CD4-positive, alpha-beta T cell (primary cell): Measurements from ENCODE around the gene PSMB3. TPM values are rescaled to one million over a fixed set of nuclear protein-coding genes. Genes with fewer than 3 reads are reported as not detected.

Experiments used
- ATAC-seq: fragments of 200-7000 bp; cut with Tn5 transposase; one replicate; pipeline ENCODE4 v1.10.0; 2022; ENCODE audit warnings: mild to moderate bottlenecking; ENCODE audit not compliant: poor library complexity
- CTCF ChIA-PET: fragments of 350-600 bp; sonication (Branson Sonifier 250); formaldehyde crosslinking; loops from one replicate; lab custom pipeline; 2021; ENCODE audit warnings: antibody characterized with exemption, inconsistent platforms; lab: Charles Lee
- POLR2A ChIA-PET: fragments of 350-600 bp; sonication (Branson Sonifier 250); formaldehyde crosslinking; loops from one replicate; lab custom pipeline; 2021; ENCODE audit warnings: antibody characterized with exemption, inconsistent platforms; lab: Charles Lee
- DNase-seq, 14 experiments: peaks; one replicate each; pipeline ENCODE4 v3.0.0-alpha.2; 2013 to 2020; ENCODE audit warnings: mixed read lengths in 2 of 14
- H3K27ac ChIP-seq, 2 donors: one replicate each; pipeline versions ENCODE4 v1.5.1 to v1.7.0; 2013; ENCODE audit warnings: low read length in 2 of 2, low read depth in 1 of 2, mild to moderate bottlenecking in 1 of 2
- H3K27me3 ChIP-seq, 2 experiments: 1 replicate in 1 of 2; 2 replicates in 1 of 2; pipeline versions ENCODE4 v1.6.1 to v1.7.0; 2013; ENCODE audit warnings: low read length in 2 of 2, control low read depth in 1 of 2, mild to moderate bottlenecking in 1 of 2, moderate library complexity in 1 of 2; ENCODE audit not compliant: insufficient read depth in 2 of 2, control insufficient read depth in 1 of 2
- H3K36me3 ChIP-seq: one replicate; pipeline ENCODE4 v1.6.1; 2013; ENCODE audit warnings: low read length, control low read depth; ENCODE audit not compliant: insufficient read depth
- H3K4me1 ChIP-seq: one replicate; pipeline ENCODE4 v1.6.1; 2013; ENCODE audit warnings: low read length, control low read depth; ENCODE audit not compliant: insufficient read depth
- H3K4me3 ChIP-seq: one replicate; pipeline ENCODE4 v1.5.1; 2013; ENCODE audit warnings: mild to moderate bottlenecking, low read length, moderate library complexity
- H3K9me3 ChIP-seq, 2 experiments: 1 replicate in 1 of 2; 2 replicates in 1 of 2; pipeline versions ENCODE4 v1.6.1 to v1.7.0; 2013; ENCODE audit warnings: low read length in 2 of 2, mild to moderate bottlenecking in 2 of 2, control low read depth in 1 of 2, moderate library complexity in 1 of 2; ENCODE audit not compliant: control insufficient read depth in 1 of 2, insufficient read depth in 1 of 2
- H3K27ac Mint-ChIP-seq: one replicate; pipeline ENCODE4 v1.8.0; 2020; ENCODE audit warnings: mixed read lengths
- H3K27me3 Mint-ChIP-seq: one replicate; pipeline ENCODE4 v1.8.0; 2021; ENCODE audit warnings: mixed read lengths
- H3K36me3 Mint-ChIP-seq: one replicate; pipeline ENCODE4 v1.8.0; 2021; ENCODE audit warnings: low read depth, mixed read lengths
- H3K4me1 Mint-ChIP-seq: one replicate; pipeline ENCODE4 v1.8.0; 2021; ENCODE audit warnings: low read depth, mixed read lengths
- H3K4me3 Mint-ChIP-seq: one replicate; pipeline ENCODE4 v1.8.0; 2020; ENCODE audit warnings: mild to moderate bottlenecking, mixed read lengths
- H3K9me3 Mint-ChIP-seq: one replicate; pipeline ENCODE4 v1.8.0; 2020; ENCODE audit warnings: mixed read lengths
- CTCF ChIP-seq: fragments of 200-600 bp; IDR thresholded peaks from one replicate; pipeline ENCODE4 v1.8.0; 2022; ENCODE audit warnings: antibody characterized with exemption, mild to moderate bottlenecking
- intact Hi-C, 2 experiments: fragments of 100-400 bp; cut with DNase I in 1 of 2; cut with micrococcal nuclease in 1 of 2; formaldehyde crosslinking; loops; one replicate each; pipeline versions ENCODE4 v1.15.1 to v1.9.0; 2023 to 2025; cut with DNase I, micrococcal nuclease
- total RNA-seq, 174 experiments: library from RNA in 2 of 174; stranded (reverse) in 2 of 174; gene quantifications; one replicate each; pipeline ENCODE4 v1.2.3 and lab custom pipeline; 2021 to 2026

PSMB3 gene
- total RNA-seq, 2 experiments from 2014 or later: 46.6 to 55.0 TPM

DNA sequence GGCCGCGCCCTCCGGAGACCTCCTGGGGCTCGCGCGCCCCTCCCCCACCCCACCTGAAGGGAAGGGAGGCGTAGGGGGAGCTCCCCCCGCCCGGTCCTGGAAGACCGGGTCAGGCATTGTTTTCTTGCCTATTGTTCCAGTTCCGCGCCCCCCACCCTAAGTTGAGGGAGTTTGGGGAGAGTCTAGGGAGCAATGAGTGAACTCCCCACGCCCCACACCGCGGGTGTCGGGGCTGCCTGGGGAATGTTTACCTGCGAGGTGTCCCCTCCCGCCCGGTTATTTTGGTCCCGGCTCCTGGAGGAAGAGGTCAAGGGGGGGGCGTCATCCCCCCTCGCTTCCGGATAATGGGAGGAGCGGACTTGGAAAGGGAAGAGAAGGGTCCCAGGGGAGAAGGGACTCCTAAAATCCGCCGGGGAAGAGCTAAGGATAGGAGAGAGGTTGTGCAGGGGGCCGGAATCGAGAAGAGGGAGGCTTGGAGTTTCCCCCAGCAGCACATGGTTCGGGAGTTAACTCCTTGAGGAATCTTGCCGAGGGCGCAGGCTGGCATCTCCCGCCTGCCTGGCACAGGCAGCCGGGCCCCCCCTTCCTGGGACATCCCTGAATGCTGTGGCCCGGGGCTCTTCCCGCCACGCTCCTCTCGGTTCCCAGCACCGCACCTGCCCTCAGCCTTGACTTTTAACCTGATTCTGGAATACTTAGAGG is 46.6 kb upstream of the PSMB3 start:
- H3K9me3 ChIP-seq: no peaks in the 10 kb centered on the region
- H3K4me1 ChIP-seq: peaks cover 82% of the 10 kb centered on the region
- no peak for TF ChIP-seq CTCF
- peak overlapping the region; percentile 94 for H3K4me3 ChIP-seq
- Mint-ChIP-seq H3K4me3 (peak overlapping the region; percentile 98), H3K9me3 (no peaks in the 10 kb centered on the region), H3K27me3 (no peaks in the 10 kb centered on the region), H3K27ac (peak overlapping the region; percentile 88), H3K36me3 (peaks cover 78% of the 10 kb centered on the region), H3K4me1 (peaks cover 69% of the 10 kb centered on the region)
- H3K27me3 ChIP-seq: no peaks in the 10 kb centered on the region
- intact Hi-C loops: loop anchor here (1.0 to 2.0 kb wide), 2 partner anchors 22 to 47 kb away; partner anchors contain the start of gene PSMB3 (in 2 of the 2)
- POLR2A ChIA-PET: interaction anchor here (1.0 to 7.0 kb wide), 12 partner anchors 11 to 447 kb away, joined by 3 to 180 read pairs (median 6); partner anchors contain the start of genes CISD3, EPOP, LASP1 and PIP4K2B
- peaks cover 33% of the 10 kb centered on the region for H3K36me3 ChIP-seq
- CTCF ChIA-PET: interaction anchor here (0.9 to 1.8 kb wide), 7 partner anchors 22 to 47 kb away, joined by 3 to 10 read pairs (median 3); partner anchors contain the start of gene PSMB3
- peak overlapping the region; percentile 72 to 74 for H3K27ac ChIP-seq
- ATAC-seq: no peak
- peak in 6 of 14 experiments; percentile 25 to 60 (median 38) for DNase-seq

- Mint-ChIP-seq H3K36me3 (peaks cover 81% of the 10 kb centered on the region), H3K27ac (peak overlapping the region; percentile 88), H3K4me1 (peaks cover 70% of the 10 kb centered on the region), H3K4me3 (peak overlapping the region; percentile 98), H3K27me3 (no peaks in the 10 kb centered on the region), H3K9me3 (no peaks in the 10 kb centered on the region)
- DNase-seq (peak in 6 of 14 experiments; percentile 28 to 68 (median 52)), ATAC-seq (no peak)
- Histone ChIP-seq H3K27ac (peak overlapping the region; percentile 72 to 74), H3K36me3 (peaks cover 40% of the 10 kb centered on the region), H3K27me3 (no peaks in the 10 kb centered on the region), H3K9me3 (no peaks in the 10 kb centered on the region), H3K4me1 (peaks cover 82% of the 10 kb centered on the region), H3K4me3 (peak overlapping the region; percentile 94)
- ChIA-PET POLR2A (interaction anchor here (0.6 to 7.0 kb wide), 11 partner anchors 10 to 165 kb away, joined by 3 to 180 read pairs (median 4); partner anchors contain the start of genes CISD3, EPOP, PSMB3 and RPL23), CTCF (interaction anchor here (0.9 to 1.8 kb wide), 7 partner anchors 21 to 149 kb away, joined by 3 to 10 read pairs (median 3); partner anchors contain the start of gene PSMB3)
- no peak for TF ChIP-seq CTCF
- intact Hi-C loops: loop anchor here in 1 of 2 experiments (1.0 kb wide), 1 partner anchor 22 kb away; no protein-coding TSS in a partner anchor
Measured at GRCh38 chr17:38706505-38707216, 45.9 kb upstream of the PSMB3 start.

DNA sequence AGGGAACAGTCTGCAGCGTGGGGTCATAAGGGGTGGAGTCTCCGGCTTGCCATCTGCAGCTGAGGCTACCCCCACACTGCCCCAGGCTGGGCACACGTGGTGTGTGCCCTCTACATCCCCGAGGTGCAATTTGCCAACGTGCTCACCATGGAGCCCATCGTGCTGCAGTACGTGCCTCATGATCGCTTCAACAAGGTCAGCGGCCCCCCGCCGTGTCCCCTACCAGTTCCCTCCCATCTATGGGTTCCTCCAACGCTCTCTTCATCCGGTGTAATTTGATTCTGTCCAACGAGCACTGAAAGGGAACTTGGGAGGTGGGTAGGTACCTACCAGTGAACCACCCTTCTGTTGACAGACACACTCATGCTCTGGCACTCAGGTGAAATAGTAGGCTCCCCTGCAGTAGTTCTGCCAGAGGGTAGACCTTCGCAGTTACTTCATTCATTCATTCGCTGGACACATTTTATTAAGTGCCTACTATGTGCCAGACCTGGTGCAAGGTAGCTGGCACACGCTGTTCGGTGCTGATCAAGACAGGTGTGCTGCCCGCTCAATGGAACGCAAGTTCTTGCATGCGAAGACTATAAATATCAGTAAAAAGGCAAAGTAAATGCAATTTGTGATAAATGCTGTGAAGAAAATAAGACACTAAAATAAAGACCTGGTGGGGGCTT is 44.7 kb upstream of the PSMB3 start:
- ChIA-PET CTCF (interaction anchor here (1.4 to 1.8 kb wide), 3 partner anchors 20 to 31 kb away, joined by 3 to 10 read pairs (median 4); no protein-coding TSS in a partner anchor), POLR2A (interaction anchor here (3.9 to 7.0 kb wide), 2 partner anchors 9 to 20 kb away, joined by 42 to 180 read pairs; no protein-coding TSS in a partner anchor)
- H3K27me3 ChIP-seq: no peaks in the 10 kb centered on the region
- H3K27ac ChIP-seq: peak overlapping the region in 1 of 2 donors; percentile 74
- peaks cover 52% of the 10 kb centered on the region for H3K36me3 ChIP-seq
- DNase-seq (no peak), ATAC-seq (no peak)
- TF ChIP-seq CTCF: no peak
- H3K4me3 ChIP-seq: peak overlapping the region; percentile 94
- peak overlapping the region; percentile 88 for H3K27ac Mint-ChIP-seq
- peaks cover 85% of the 10 kb centered on the region for H3K36me3 Mint-ChIP-seq
- no peaks in the 10 kb centered on the region for H3K9me3 Mint-ChIP-seq
- peaks cover 81% of the 10 kb centered on the region for H3K4me1 ChIP-seq
- H3K4me1 Mint-ChIP-seq: peaks cover 63% of the 10 kb centered on the region
- peak overlapping the region; percentile 98 for H3K4me3 Mint-ChIP-seq
- intact Hi-C loops: no loop called here
- no peaks in the 10 kb centered on the region for H3K9me3 ChIP-seq
- no peaks in the 10 kb centered on the region for H3K27me3 Mint-ChIP-seq
